Measurements from ENCODE around the gene PRPF38B. TPM values are rescaled to one million over a fixed set of nuclear protein-coding genes. Genes with fewer than 3 reads are reported as not detected.
A peak's percentile ranks its signal among the peaks of the same experiment; 100 is the strongest.

PRPF38B gene
- total and polyA plus RNA-seq, 9 of the 15 experiments (the other 6 are each of a cell fraction or from before 2014, with no cell fraction given) = 25.3 to 85.5 (median 66.4) TPM

- TF ChIP-seq, protein P1, sequence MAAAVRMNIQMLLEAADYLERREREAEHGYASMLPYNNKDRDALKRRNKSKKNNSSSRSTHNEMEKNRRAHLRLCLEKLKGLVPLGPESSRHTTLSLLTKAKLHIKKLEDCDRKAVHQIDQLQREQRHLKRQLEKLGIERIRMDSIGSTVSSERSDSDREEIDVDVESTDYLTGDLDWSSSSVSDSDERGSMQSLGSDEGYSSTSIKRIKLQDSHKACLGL (CRISPR knock-in tag; IDR thresholded peaks at IDR 0.05; ENCODE audit: borderline replicate concordance, poor library complexity, severe bottlenecking) = no peak
- TF ChIP-seq ZNF165 (CRISPR knock-in tag; IDR thresholded peaks at IDR 0.05; ENCODE audit: borderline replicate concordance) = no peak
- TF ChIP-seq HDAC6 (IDR thresholded peaks at IDR 0.05; ENCODE audit: low read depth, low read length) = no peak
- TF ChIP-seq SMARCA5 (IDR thresholded peaks at IDR 0.05) = no peak
- no peak for TF ChIP-seq PHB2 (IDR thresholded peaks at IDR 0.05; ENCODE audit: low read depth)
- TF ChIP-seq, protein P2, sequence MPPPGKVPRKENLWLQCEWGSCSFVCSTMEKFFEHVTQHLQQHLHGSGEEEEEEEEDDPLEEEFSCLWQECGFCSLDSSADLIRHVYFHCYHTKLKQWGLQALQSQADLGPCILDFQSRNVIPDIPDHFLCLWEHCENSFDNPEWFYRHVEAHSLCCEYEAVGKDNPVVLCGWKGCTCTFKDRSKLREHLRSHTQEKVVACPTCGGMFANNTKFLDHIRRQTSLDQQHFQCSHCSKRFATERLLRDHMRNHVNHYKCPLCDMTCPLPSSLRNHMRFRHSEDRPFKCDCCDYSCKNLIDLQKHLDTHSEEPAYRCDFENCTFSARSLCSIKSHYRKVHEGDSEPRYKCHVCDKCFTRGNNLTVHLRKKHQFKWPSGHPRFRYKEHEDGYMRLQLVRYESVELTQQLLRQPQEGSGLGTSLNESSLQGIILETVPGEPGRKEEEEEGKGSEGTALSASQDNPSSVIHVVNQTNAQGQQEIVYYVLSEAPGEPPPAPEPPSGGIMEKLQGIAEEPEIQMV (tag; conservative IDR thresholded peaks at IDR 0.05; ENCODE audit: low read depth) = no peak
- TF ChIP-seq NCOR1 (IDR thresholded peaks at IDR 0.05) = no peak
Observed at GRCh38 chr1:108644984-108645383, 47.1 kb upstream of the PRPF38B start (continued).

DNA sequence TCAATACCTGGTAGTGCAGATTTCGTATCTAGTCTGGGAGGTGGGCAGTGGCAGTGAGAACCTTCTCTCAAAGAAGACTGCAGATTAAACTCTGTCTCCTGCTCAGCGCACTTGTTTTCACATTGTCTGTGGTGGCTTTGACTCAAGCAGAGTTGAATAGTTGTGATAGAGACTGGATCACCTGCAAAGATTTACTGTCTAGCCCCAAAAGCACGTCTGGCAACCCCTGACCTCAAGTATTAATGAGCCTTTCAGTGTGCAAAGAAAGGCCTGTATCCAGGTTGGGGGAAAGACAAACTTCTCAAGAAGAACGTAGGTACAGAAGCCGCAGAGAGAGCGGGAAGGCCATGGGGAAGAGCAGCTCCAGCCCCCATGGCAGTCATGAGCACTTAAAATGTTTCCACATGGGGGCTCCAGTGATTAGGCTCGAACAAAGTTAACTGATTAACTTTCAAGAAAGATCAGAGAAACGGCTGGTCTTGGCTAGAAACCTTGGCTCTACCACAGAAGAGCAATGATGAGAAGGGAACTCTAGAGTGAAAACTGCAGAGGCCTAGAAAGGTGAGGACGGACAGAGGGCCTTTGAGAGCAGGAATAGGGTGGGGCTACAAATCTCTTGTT lies 46.4 kb upstream of the PRPF38B start:
- H3K4me3 ChIP-seq = no peak overlapping the region
- CTCF ChIA-PET (ENCODE audit: low intra/inter-chr PET ratio) = no interaction called here
- no peaks in the 10 kb centered on the region for H3K79me2 ChIP-seq (ENCODE audit: control insufficient read depth, insufficient read depth, low read length)
- no peak for FAIRE-seq
- in situ Hi-C loops (cut with MboI) = loop anchor here (5.0 to 25.0 kb wide), 2 partner anchors 138 to 858 kb away; no protein-coding TSS in a partner anchor
- H3K4me2 ChIP-seq (ENCODE audit: insufficient read depth, low read length) = no peak overlapping the region
- 48% methylated on average over 9 of the region's 9 CpGs for WGBS (ENCODE audit: insufficient coverage, low coverage, missing lambda C conversion rate)
- ATAC-seq = peak; percentile 62
- H2AFZ ChIP-seq (ENCODE audit: low read depth, low read length) = peak overlapping the region; percentile 36; the same call in 1 of the 2 replicates
- peaks cover 0 to 8% of the 10 kb centered on the region in 2 experiments; a peak in 3 of 5 replicates for H3K4me1 ChIP-seq (replicated peaks in 1 of 2; ENCODE audit: control insufficient read depth in 2 of 2, insufficient read depth in 2 of 2, low read length in 2 of 2)
- H4K20me1 ChIP-seq (replicated peaks; ENCODE audit: control insufficient read depth, insufficient read depth, low read length) = no peaks in the 10 kb centered on the region
- no peaks in the 10 kb centered on the region for H3K9me3 ChIP-seq (replicated peaks; ENCODE audit: control insufficient read depth, insufficient read depth, low read depth, low read length)
- no peak overlapping the region for H3K27ac ChIP-seq (ENCODE audit: extremely low read depth, low read depth, low read length)
- no peaks in the 10 kb centered on the region for H3K36me3 ChIP-seq (ENCODE audit: control insufficient read depth, insufficient read depth, low read length)
- no peak overlapping the region for H3K9ac ChIP-seq (ENCODE audit: insufficient read depth in 1 of 2, low read depth in 2 of 2, low read length in 2 of 2)
- BruUV-seq (replicated peaks) = no TSS peak
- DNase-seq (ENCODE audit: extremely low read depth in 1 of 4, low spot score in 3 of 4) = peak in 2 of 4 experiments; percentile 44 to 45
- H3K9me1 ChIP-seq (ENCODE audit: control insufficient read depth, insufficient read depth, low read length) = no peaks in the 10 kb centered on the region
- intact Hi-C loops (cut with micrococcal nuclease) = loop anchor here (2.0 to 10.0 kb wide), 4 partner anchors 63 to 521 kb away; no protein-coding TSS in a partner anchor
- no peaks in the 10 kb centered on the region; a peak in 2 of 5 replicates for H3K27me3 ChIP-seq (ENCODE audit: control insufficient read depth in 2 of 2, insufficient read depth in 2 of 2, low read length in 2 of 2)
- POLR2A ChIA-PET = interaction anchor here (0.9 to 1.3 kb wide), 2 partner anchors 35 to 53 kb away, joined by 3 to 4 read pairs; no protein-coding TSS in a partner anchor
- peak; percentile 52; the same call in 1 of the 2 replicates for TF ChIP-seq REST (IDR thresholded peaks at IDR 0.05; ENCODE audit: borderline replicate concordance)
- no peak for TF ChIP-seq REST (CRISPR knock-in tag; IDR thresholded peaks at IDR 0.05; ENCODE audit: low read depth)
- peak in 1 of 2 experiments; percentile 61; a peak in 3 of 4 replicates for TF ChIP-seq RAD21 (CRISPR knock-in tag; conservative IDR thresholded peaks at IDR 0.05 in 1 of 2, IDR thresholded peaks at IDR 0.05 in 1 of 2)

Data from K562 (cell line).